Adrenal gland (tissue), 5 donors: ENCODE data around the gene DLEC1.

ENCODE experiments used
- POLR2A ChIP-seq, 2 donors: fragments of 450-650 bp; IDR thresholded peaks; one replicate each; pipeline ENCODE4 v1.6.1; 2017; ENCODE audit warnings: antibody characterized with exemption in 2 of 2, mild to moderate bottlenecking in 2 of 2, moderate library complexity in 1 of 2
- TF ChIP-seq, protein P1 (sequence below), 6 experiments: fragments of 450-650 bp in 4 of 6; fragments of 200-600 bp in 2 of 6; sonication (generic) in 1 of 6; IDR thresholded peaks; 1 replicate in 5 of 6; 2 replicates in 1 of 6; pipeline versions ENCODE4 v1.5.1 to v1.8.0; 2016 to 2021; ENCODE audit warnings: antibody characterized with exemption in 6 of 6, mild to moderate bottlenecking in 2 of 6, moderate library complexity in 1 of 6
- donor health status: DM: no; HTN: no; CAD: no.

DNA sequence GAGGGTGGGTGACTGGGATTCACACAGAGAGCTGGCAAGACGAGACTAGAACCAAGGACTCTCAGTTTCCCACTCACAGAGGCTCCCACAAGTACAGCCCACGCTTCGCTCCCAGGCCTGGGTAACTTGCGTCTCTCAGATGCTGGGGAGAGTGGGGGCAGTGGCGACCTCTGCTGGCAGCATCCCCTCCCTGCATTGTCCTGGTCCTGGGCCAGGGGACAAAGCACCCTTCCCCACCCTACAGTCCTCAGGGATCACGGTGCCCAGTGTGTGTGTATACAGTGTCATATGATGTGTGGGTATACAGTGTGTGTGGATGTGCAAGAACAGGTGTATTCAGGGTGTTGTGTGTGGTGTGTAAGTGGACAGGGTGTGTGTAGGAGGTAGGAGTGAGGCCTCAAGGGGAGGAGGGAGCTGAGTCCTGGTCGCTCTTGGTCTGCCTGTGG is 35.6 kb upstream of the DLEC1 start:
- TF ChIP-seq, protein P1, sequence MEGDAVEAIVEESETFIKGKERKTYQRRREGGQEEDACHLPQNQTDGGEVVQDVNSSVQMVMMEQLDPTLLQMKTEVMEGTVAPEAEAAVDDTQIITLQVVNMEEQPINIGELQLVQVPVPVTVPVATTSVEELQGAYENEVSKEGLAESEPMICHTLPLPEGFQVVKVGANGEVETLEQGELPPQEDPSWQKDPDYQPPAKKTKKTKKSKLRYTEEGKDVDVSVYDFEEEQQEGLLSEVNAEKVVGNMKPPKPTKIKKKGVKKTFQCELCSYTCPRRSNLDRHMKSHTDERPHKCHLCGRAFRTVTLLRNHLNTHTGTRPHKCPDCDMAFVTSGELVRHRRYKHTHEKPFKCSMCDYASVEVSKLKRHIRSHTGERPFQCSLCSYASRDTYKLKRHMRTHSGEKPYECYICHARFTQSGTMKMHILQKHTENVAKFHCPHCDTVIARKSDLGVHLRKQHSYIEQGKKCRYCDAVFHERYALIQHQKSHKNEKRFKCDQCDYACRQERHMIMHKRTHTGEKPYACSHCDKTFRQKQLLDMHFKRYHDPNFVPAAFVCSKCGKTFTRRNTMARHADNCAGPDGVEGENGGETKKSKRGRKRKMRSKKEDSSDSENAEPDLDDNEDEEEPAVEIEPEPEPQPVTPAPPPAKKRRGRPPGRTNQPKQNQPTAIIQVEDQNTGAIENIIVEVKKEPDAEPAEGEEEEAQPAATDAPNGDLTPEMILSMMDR (IDR thresholded peaks at IDR 0.05), result peak; percentile 59 to 69 (median 66)
- no peak for TF ChIP-seq POLR2A (IDR thresholded peaks at IDR 0.05)
